B cell (primary cell): ENCODE data around the gene NUP160. TPM values are rescaled to one million over a fixed set of nuclear protein-coding genes. Genes with fewer than 3 reads are reported as not detected.
A peak's percentile ranks its signal among the peaks of the same experiment; 100 is the strongest.

Source experiments
- ATAC-seq: fragments of 200-7000 bp; cut with Tn5 transposase; one replicate; pipeline ENCODE4 v1.10.0; 2021; ENCODE audit warnings: low read depth, mild to moderate bottlenecking, moderate number of reproducible peaks, moderate library complexity
- CTCF ChIA-PET: fragments of 350-600 bp; sonication (Branson Sonifier 250); formaldehyde crosslinking; loops from one replicate; lab custom pipeline; 2021; ENCODE audit warnings: antibody characterized with exemption, inconsistent platforms; lab: Charles Lee
- POLR2A ChIA-PET: fragments of 350-600 bp; sonication (Branson Sonifier 250); formaldehyde crosslinking; loops from one replicate; lab custom pipeline; 2021; ENCODE audit warnings: antibody characterized with exemption; lab: Charles Lee
- DNase-seq: peaks from one replicate; pipeline ENCODE4 v3.0.0; 2013
- H2AFZ ChIP-seq: 2 replicates; pipeline ENCODE4 v1.6.1; 2012; ENCODE audit warnings: mild to moderate bottlenecking, low read depth, low read length; ENCODE audit not compliant: insufficient read depth, poor library complexity, severe bottlenecking
- H3K27ac ChIP-seq, 2 donors: 1 replicate in 1 of 2; 2 replicates in 1 of 2; pipeline ENCODE4 v1.5.1; 2012 to 2013; ENCODE audit warnings: low read length in 2 of 2, mild to moderate bottlenecking in 2 of 2, moderate library complexity in 1 of 2
- H3K27me3 ChIP-seq, 4 experiments: fragments of 200-600 bp in 1 of 4; sonication (generic) in 1 of 4; replicated peaks in 1 of 4; 1 replicate in 2 of 4; 2 replicates in 2 of 4; pipeline versions ENCODE4 v1.6.1 to v1.7.0; 2013 to 2016; ENCODE audit warnings: low read length in 3 of 4, mild to moderate bottlenecking in 2 of 4, mixed read lengths in 1 of 4, moderate library complexity in 1 of 4; ENCODE audit not compliant: insufficient read depth in 4 of 4, control insufficient read depth in 3 of 4; ENCODE audit errors: control extremely low read depth in 1 of 4
- H3K36me3 ChIP-seq, 2 experiments: replicated peaks in 1 of 2; 1 replicate in 1 of 2; 2 replicates in 1 of 2; pipeline versions ENCODE4 v1.6.1 to v1.7.1; 2013; ENCODE audit warnings: low read length in 1 of 2; ENCODE audit not compliant: insufficient read depth in 2 of 2, control insufficient read depth in 1 of 2; ENCODE audit errors: control extremely low read depth in 1 of 2, extremely low read depth in 1 of 2
- H3K4me1 ChIP-seq, 2 donors: fragments of 200-600 bp in 1 of 2; sonication (generic) in 1 of 2; 1 replicate in 1 of 2; 2 replicates in 1 of 2; pipeline versions ENCODE4 v1.5.1 to v1.6.1; 2013 to 2017; ENCODE audit warnings: low read length in 2 of 2; ENCODE audit not compliant: control insufficient read depth in 2 of 2, insufficient read depth in 2 of 2
- H3K4me2 ChIP-seq: replicated peaks from 2 replicates; pipeline ENCODE3; 2012; ENCODE audit warnings: mild to moderate bottlenecking, low read depth, low read length; ENCODE audit not compliant: poor library complexity, severe bottlenecking
- H3K4me3 ChIP-seq, 5 experiments: fragments of 200-600 bp in 1 of 5; sonication (generic) in 1 of 5; 1 replicate in 3 of 5; 2 replicates in 2 of 5; pipeline versions ENCODE4 v1.5.1 to v1.7.0; 2011 to 2016; ENCODE audit warnings: low read length in 4 of 5, mild to moderate bottlenecking in 4 of 5, low read depth in 2 of 5, control low read depth in 1 of 5, moderate library complexity in 1 of 5; ENCODE audit not compliant: insufficient read depth in 1 of 5; ENCODE audit errors: control extremely low read depth in 1 of 5, extremely low read depth in 1 of 5
- H3K79me2 ChIP-seq: fragments of 200-600 bp; sonication (generic); one replicate; pipeline ENCODE4 v1.6.0; 2016; ENCODE audit warnings: low read length; ENCODE audit not compliant: control insufficient read depth, insufficient read depth
- H3K9ac ChIP-seq: fragments of 200-600 bp; sonication (generic); 2 replicates; pipeline ENCODE4 v1.6.1; 2017; ENCODE audit warnings: mild to moderate bottlenecking, low read length, moderate library complexity
- H3K9me3 ChIP-seq, 3 donors: one replicate each; pipeline versions ENCODE4 v1.6.1 to v1.7.1; 2013; ENCODE audit warnings: low read length in 2 of 3; ENCODE audit not compliant: control insufficient read depth in 2 of 3, insufficient read depth in 1 of 3; ENCODE audit errors: control extremely low read depth in 1 of 3
- H4K20me1 ChIP-seq: 2 replicates; pipeline ENCODE4 v1.6.0; 2012; ENCODE audit warnings: mild to moderate bottlenecking, low read length; ENCODE audit not compliant: insufficient read depth, control insufficient read depth, poor library complexity, severe bottlenecking
- H3K27ac Mint-ChIP-seq: one replicate; pipeline ENCODE4 v1.8.0; 2021; ENCODE audit warnings: mixed read lengths
- H3K27me3 Mint-ChIP-seq: one replicate; pipeline ENCODE4 v1.8.0; 2021; ENCODE audit warnings: mixed read lengths
- H3K4me1 Mint-ChIP-seq: one replicate; pipeline ENCODE4 v1.8.0; 2021; ENCODE audit warnings: mixed read lengths
- H3K4me3 Mint-ChIP-seq: one replicate; pipeline ENCODE4 v1.8.0; 2021; ENCODE audit warnings: mixed read lengths
- H3K9me3 Mint-ChIP-seq: one replicate; pipeline ENCODE4 v1.8.0; 2022; ENCODE audit warnings: mixed read lengths; ENCODE audit not compliant: insufficient read depth
- CTCF ChIP-seq: fragments of 200-600 bp; IDR thresholded peaks from one replicate; pipeline ENCODE4 v1.8.0; 2022; ENCODE audit warnings: antibody characterized with exemption, mild to moderate bottlenecking
- EZH2 ChIP-seq: IDR thresholded peaks from 2 replicates; pipeline ENCODE4 v1.6.1; 2012; ENCODE audit warnings: borderline replicate concordance, low read depth, mild to moderate bottlenecking, moderate library complexity, low read length; ENCODE audit not compliant: insufficient read depth, poor library complexity, severe bottlenecking
- whole genome bisulfite sequencing: methylation state at CpG from one replicate; pipeline ENCODE4 v1.1.5; 2013; ENCODE audit warnings: missing lambda C conversion rate; ENCODE audit not compliant: insufficient coverage; 5-methylcytosine and 5-hydroxymethylcytosine counted together
- intact Hi-C: fragments of 100-400 bp; cut with micrococcal nuclease; formaldehyde crosslinking; loops from one replicate; pipeline ENCODE4 v1.10.0; 2022
- polyA plus RNA-seq: library from polyadenylated mRNA; depleted of rRNA; stranded (reverse); fragments of >200 nt; gene quantifications from 2 replicates; pipeline ENCODE4 v1.2.3, GENCODE V29; 2012
- total RNA-seq, 2 donors: library from RNA; stranded (reverse); fragments of 120-200 nt in 1 of 2; gene quantifications; 1 replicate in 1 of 2; 2 replicates in 1 of 2; pipeline versions ENCODE4 v1.2.3 to v1.2.4, GENCODE V29; 2013 to 2022

NUP160 gene
- total and polyA plus RNA-seq, 2 donors (not counting 1 experiment from before 2014, with no cell fraction given): 26.3 to 74.3 TPM

DNA sequence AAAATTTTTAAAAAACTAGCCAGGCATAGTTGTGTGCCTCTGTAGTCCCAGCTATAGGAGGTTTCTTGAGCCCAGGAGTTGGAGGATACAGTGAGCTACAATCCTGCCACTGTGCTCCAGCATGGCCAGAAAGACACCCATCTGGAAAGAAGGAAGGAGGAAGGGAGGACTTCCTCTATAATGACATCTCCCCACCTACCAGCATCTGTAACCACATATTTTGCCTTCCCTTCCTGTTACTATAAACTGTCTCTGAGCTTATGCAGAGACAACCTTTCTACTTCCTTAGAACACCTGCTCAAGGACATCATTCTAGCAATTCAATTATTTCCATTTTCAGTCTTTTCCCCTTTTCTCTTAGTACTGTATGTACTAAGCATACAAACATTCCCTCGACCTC lies 2.2 kb upstream of the NUP160 start:
- Histone ChIP-seq H3K4me1 (peaks cover 80 to 82% of the 10 kb centered on the region in 2 donors), H3K79me2 (peaks cover 52% of the 10 kb centered on the region), H3K9me3 (no peaks in the 10 kb centered on the region), H4K20me1 (peaks cover 4% of the 10 kb centered on the region), H3K9ac (no peak overlapping the region), H3K4me3 (no peak overlapping the region), H3K4me2 (peak overlapping the region; percentile 41), H3K27ac (peak overlapping the region; percentile 66 to 75), H3K27me3 (no peaks in the 10 kb centered on the region), H3K36me3 (peaks cover 0 to 10% of the 10 kb centered on the region in 2 experiments), H2AFZ (no peak overlapping the region)
- ATAC-seq (peak; percentile 28), DNase-seq (peak; percentile 77)
- intact Hi-C loops: loop anchor here (2.0 to 10.0 kb wide), 4 partner anchors 14 to 446 kb away; partner anchors contain the start of genes AGBL2 and SLC39A13
- WGBS: no CpG with 5 or more reads among the region's 1 CpG
- Mint-ChIP-seq H3K4me3 (peak overlapping the region; percentile 53), H3K9me3 (no peaks in the 10 kb centered on the region), H3K27ac (peak overlapping the region; percentile 80), H3K27me3 (no peaks in the 10 kb centered on the region), H3K4me1 (peaks cover 72% of the 10 kb centered on the region)
- POLR2A ChIA-PET: interaction anchor here (0.6 to 1.6 kb wide), 6 partner anchors 11 to 297 kb away, joined by 3 to 4 read pairs (median 3); partner anchors contain the start of gene CELF1
- CTCF ChIA-PET: interaction anchor here (0.8 to 5.2 kb wide), 7 partner anchors 15 to 258 kb away, joined by 3 to 44 read pairs (median 5); no protein-coding TSS in a partner anchor
- TF ChIP-seq CTCF (no peak), EZH2 (no peak)

DNA sequence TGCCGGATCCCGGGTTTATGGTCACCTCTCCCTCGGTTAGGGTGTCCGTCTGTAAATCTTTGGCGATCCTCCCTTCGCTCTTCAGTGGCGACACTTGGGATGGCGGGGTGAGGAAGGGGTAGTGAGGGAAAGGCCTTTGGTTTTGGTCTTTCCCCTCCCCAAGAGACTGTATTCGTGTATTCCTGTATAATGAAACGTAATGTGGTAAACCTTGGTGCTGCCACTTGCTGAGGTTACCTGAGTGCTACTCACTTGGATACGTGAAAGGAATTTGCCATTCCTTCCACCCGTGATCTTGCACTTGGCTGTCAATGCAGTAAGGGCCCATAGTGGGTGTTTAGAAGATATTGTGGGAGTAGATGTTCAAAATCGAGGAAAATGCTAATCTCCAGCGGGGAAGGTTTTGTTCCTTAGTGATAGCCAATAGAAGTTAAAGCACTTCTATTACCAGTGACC lies 578 bp upstream of the NUP160 start:
- Histone ChIP-seq H3K4me3 (peak overlapping the region; percentile 79 to 98 (median 98)), H3K79me2 (peaks cover 68% of the 10 kb centered on the region), H4K20me1 (peaks cover 18% of the 10 kb centered on the region), H3K27me3 (no peaks in the 10 kb centered on the region), H3K9ac (peak overlapping the region; percentile 96), H3K4me1 (peaks cover 69 to 73% of the 10 kb centered on the region in 2 donors), H2AFZ (peak overlapping the region; percentile 100), H3K36me3 (peaks cover 0 to 23% of the 10 kb centered on the region in 2 experiments), H3K4me2 (peak overlapping the region; percentile 95), H3K9me3 (no peaks in the 10 kb centered on the region), H3K27ac (peak overlapping the region; percentile 94 to 95)
- no peak for TF ChIP-seq EZH2
- TF ChIP-seq CTCF: no peak
- Mint-ChIP-seq H3K4me1 (peaks cover 62% of the 10 kb centered on the region), H3K9me3 (no peaks in the 10 kb centered on the region), H3K4me3 (peak overlapping the region; percentile 99), H3K27ac (peak overlapping the region; percentile 98), H3K27me3 (no peaks in the 10 kb centered on the region)
- intact Hi-C loops: loop anchor here (1.0 to 5.0 kb wide), 7 partner anchors 52 to 911 kb away; partner anchors contain the start of genes ARFGAP2, CELF1, CSTPP1 and FNBP4
- CTCF ChIA-PET: interaction anchor here (1.1 to 1.2 kb wide), 2 partner anchors 72 to 474 kb away, joined by 3 to 4 read pairs; no protein-coding TSS in a partner anchor
- DNase-seq (no peak), ATAC-seq (no peak)
- POLR2A ChIA-PET: interaction anchor here (1.0 kb wide), 1 partner anchor 259 kb away, joined by 3 read pairs; no protein-coding TSS in a partner anchor
- WGBS: 11% methylated on average over 7 of the region's 14 CpGs
